ENCODE measurements around the gene UACA.

DNA sequence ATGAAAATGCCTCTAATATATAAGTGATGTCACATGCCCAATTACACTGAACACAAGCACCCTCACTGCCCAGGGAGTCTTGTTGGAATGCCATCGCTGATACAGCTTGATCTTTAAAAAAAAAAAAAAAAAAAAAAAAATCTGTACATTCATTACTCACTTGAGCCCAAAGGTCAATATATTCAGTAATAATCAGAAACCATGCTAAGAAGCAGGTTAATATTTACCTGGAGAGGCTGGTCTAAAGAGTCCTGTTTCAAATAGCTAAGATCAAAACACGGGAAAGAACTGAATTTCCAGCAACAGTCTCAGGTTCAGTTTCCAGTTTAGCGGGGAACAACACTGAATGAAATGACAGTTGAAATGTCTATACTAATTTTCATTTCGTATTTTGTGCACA, 109.9 kb downstream of the UACA start:
- TF ChIP-seq, protein P1, sequence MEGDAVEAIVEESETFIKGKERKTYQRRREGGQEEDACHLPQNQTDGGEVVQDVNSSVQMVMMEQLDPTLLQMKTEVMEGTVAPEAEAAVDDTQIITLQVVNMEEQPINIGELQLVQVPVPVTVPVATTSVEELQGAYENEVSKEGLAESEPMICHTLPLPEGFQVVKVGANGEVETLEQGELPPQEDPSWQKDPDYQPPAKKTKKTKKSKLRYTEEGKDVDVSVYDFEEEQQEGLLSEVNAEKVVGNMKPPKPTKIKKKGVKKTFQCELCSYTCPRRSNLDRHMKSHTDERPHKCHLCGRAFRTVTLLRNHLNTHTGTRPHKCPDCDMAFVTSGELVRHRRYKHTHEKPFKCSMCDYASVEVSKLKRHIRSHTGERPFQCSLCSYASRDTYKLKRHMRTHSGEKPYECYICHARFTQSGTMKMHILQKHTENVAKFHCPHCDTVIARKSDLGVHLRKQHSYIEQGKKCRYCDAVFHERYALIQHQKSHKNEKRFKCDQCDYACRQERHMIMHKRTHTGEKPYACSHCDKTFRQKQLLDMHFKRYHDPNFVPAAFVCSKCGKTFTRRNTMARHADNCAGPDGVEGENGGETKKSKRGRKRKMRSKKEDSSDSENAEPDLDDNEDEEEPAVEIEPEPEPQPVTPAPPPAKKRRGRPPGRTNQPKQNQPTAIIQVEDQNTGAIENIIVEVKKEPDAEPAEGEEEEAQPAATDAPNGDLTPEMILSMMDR (IDR thresholded peaks at IDR 0.05), result no peak
- no peak for TF ChIP-seq POLR2A (IDR thresholded peaks at IDR 0.05)
- TF ChIP-seq EP300 (IDR thresholded peaks at IDR 0.05), result no peak

All from ovary (tissue), 3 donors.